Measurements from ENCODE around the gene GPR21. TPM values are rescaled to one million over a fixed set of nuclear protein-coding genes. Genes with fewer than 3 reads are reported as not detected.

The GPR21 gene
- 20.9 TPM for total RNA-seq (ENCODE audit: insufficient read depth, low replicate concordance)

GRCh38 chr9:123033352-123033751 lies at the start of gene GPR21:
Gene GPR21 (plus strand): TSS chr9:123033667. CDS start chr9:123034567, 900 bp downstream.
- DNase-seq (ENCODE audit: low spot score) = peak; percentile 78

DNA sequence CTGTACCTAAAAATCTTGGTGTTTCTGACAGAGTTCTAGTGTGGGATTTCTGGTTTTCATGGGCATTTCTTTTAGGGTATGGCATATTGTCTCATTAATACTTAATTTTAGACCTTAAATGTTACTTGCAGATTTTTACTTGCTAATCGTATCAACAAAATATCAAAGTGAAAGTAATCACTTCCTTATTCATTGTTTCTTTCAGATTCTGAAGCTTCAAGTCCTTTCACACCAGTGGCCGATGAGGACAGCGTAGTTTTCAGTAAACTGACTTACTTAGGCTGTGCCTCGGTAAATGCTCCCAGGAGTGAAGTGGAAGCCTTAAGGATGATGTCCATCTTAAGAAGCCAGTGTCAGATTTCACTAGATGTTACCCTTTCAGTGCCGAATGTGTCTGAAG lies 47.5 kb upstream of the GPR21 start:
- DNase-seq (ENCODE audit: low spot score) = no peak

DNA sequence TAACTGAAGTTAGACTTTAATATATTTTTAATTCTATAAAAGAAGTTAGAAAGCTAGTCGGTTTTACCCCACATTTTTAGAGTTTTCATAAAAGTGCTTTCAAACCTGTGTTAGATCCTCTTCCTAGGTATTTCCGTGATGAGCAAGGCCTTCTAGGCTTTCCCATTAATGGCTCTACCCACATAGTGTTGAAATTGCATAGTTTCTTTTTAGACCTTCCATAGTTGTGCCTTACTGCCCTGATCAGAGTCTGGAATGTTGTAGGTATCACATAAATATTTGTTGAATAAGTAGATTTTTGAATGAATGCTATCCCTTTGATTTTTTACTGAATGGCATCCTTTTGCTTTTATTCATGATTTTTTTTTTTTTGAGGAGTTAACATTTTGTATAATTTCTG lies 45.3 kb upstream of the GPR21 start:
- DNase-seq (ENCODE audit: low spot score) = no peak

DNA sequence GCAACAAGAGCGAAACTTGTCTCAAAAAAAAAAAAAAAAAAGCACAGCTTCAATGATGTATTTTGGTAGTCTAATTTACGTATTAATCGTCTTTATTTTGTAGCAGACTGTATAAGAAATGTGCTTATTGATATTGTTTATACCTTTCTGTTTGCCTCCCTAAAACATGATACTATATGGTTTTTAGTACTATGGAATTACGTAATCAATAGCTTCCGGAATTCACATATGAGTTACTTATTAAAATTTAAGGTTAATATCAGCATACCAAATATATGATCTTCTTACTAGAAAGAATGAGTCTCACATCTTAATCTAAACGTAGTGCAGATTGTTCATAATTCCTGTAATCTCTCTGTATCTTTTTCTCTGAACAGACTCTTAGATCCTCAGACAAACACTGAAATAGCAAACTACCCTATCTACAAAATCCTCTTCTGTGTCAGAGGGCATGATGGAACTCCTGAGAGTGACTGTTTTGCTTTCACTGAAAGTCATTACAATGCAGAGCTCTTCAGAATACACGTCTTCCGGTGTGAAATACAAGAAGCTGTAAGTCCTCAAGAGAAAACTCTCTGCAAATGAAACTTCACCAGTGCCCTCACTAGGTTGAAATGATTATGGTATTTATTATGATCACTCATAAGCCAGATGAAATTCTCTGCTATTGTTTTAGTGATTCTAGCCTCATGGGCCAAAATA lies 44.4 kb upstream of the GPR21 start:
- DNase-seq (ENCODE audit: low spot score) = no peak

GRCh38 chr9:122991370-122991830 lies 42.1 kb upstream of the GPR21 start:
- DNase-seq (ENCODE audit: low spot score) = peak; percentile 62

DNA sequence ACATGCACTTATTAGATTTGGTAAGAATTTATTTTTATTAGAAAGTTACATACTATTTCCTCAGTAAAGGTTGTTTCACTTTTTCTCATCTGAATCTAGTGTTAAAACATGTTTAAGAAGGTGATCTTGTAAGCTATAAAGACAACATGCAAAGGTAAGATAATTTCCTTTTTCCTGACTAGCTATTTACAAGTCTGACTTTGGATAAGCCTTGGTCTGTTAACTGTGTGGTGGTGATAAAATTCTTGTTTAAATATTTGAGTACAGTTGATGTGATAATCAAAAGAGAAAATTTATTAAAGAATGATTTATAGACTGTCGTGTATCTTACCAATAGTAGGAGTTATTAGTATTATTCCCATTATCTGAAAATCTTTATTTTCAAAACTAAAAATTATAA lies 36.9 kb upstream of the GPR21 start:
- no peak for DNase-seq (ENCODE audit: low spot score)

DNA sequence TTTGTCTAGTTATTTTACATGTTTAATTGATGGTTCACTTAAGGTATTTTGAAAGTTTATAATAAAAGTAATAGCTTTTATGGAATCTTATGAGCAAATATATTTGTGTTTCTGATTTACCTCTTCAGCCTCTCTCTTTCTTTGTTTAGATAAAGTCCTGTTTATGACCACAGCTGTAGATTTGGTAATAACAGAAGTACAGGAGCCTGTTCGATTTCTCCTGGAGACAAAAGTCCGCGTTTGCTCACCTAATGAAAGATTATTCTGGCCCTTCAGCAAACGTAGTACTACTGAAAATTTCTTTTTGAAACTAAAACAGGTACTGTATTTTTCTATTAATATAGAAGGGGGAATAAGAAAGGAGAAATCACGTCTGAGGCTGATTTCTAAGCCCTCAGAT lies 35.0 kb upstream of the GPR21 start:
- DNase-seq (ENCODE audit: low spot score) = no peak

DNA sequence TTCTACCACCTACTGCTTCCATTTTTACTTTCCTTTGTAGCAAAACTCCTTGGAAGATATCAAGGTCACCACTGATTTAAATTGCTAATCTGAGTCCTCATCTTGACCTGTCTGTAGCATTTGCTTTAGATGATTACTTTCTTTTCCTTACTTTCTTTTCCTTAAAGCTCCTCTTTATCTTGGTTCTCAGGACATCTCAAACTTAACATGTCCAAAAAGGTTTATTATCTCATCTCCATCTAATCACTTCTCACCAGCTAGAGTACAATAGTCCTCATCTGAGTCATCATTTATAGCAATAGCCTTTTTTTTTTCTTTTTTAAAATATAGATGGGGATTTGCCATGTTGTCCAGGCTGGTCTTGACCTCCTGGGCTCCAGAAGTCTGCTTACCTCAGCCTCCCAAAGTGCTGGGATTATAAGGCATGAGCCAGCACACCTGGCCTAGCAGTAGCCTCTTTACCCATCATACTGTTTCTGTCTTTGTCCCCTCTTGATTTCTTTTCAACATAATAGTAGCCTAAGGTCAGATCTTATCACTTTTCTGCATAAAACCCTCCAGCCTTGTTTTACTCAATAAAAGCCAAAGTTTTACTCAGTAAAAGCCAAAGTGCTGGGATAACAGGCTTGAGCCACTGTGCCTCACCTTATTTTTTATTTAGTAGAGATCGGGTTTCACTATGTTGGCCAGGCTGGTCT lies 32.9 kb upstream of the GPR21 start:
- DNase-seq (ENCODE audit: low spot score) = no peak

- DNase-seq (ENCODE audit: low spot score) = peak; percentile 51
Measured at GRCh38 chr9:123002754-123003153, 30.7 kb upstream of the GPR21 start.

GRCh38 chr9:123003466-123003865 lies 30.0 kb upstream of the GPR21 start:
- DNase-seq (ENCODE audit: low spot score) = peak; percentile 32

GRCh38 chr9:123005964-123006363 lies 27.5 kb upstream of the GPR21 start:
- DNase-seq (ENCODE audit: low spot score) = peak; percentile 57

GRCh38 chr9:123007269-123007668 lies 26.2 kb upstream of the GPR21 start:
- DNase-seq (ENCODE audit: low spot score) = no peak

DNA sequence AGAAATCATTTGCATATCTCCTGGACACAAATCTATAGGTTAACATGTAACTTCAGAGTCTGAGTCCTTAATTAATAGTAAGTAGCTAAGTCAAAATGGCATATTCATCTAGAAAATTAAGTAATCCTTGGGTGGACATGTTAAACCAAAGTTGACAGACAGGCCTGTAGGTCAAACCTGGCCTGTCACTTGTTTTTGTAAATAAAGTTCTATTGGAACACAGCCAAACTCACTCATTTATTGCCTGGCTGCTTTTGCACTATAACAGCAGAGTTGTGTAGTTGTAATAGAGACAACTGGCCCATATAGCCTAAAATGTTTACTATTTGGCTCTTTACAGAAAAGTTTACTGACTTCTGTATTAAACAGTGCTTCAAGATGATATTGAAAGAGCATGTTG lies 24.6 kb upstream of the GPR21 start:
- no peak for DNase-seq (ENCODE audit: low spot score)

- DNase-seq (ENCODE audit: low spot score) = no peak
Measured at GRCh38 chr9:123011380-123011779, 22.1 kb upstream of the GPR21 start.

- DNase-seq (ENCODE audit: low spot score) = no peak
Measured at GRCh38 chr9:123011878-123012528, 21.5 kb upstream of the GPR21 start.

GRCh38 chr9:123016631-123017030 lies 16.8 kb upstream of the GPR21 start:
- no peak for DNase-seq (ENCODE audit: low spot score)

DNA sequence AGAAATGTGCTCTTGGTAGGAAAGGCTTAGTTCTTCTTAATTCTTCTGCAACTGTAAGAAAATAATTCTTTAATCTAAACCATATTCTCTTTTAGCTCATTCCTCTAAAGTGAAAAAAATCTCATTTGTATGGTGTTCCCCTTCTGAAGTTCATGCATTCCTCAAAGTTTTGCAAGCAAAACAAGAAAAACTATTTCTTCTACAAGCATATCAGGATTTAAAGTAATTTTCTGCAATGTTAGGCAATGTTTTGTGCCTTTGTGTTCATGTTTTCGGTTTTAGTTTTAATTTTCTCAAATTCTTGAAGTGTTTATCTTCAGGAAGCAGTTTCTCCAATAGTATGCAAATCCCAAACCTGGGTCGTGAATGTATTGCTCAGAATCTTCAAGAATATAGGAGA lies 12.7 kb upstream of the GPR21 start:
- DNase-seq (ENCODE audit: low spot score) = no peak

DNA sequence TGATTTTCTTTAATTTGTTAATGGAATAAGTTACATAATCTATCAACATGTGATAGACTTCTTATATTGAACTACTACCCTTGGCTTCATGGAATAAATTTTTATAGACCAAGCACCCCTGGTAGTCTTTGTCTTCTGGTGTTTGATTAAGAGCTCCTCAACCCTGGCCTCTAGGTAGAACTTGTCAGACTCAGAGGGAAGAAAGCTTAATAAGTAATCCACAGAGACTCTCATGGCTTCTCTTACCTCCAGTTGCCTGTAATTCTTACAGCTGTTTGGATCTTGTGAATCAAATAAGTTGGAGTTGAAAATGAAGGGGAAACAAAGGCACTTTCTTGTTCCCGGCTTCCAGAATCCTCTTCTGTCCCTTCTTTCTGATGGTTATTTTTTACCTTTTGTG lies 7.0 kb upstream of the GPR21 start:
- DNase-seq (ENCODE audit: low spot score) = no peak

DNA sequence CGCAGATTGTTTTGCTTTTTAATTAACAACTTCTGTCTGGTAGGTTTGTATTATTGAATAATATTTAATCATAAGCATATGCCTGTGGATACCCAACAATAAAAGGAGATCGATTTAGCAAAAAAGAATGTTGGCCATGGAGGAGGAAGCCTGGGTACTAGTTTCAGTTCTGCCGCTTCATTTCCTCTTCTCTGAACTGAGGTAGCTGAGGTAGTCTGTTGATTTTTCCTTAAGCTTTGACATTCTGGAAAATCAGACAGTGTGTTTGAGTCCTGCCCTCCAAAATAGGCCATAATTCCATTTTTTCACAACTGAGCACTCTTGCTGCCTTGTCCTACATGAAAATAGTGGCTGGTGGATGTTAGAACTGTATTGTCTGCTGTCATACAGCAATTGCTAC lies 6.0 kb upstream of the GPR21 start:
- no peak for DNase-seq (ENCODE audit: low spot score)

DNA sequence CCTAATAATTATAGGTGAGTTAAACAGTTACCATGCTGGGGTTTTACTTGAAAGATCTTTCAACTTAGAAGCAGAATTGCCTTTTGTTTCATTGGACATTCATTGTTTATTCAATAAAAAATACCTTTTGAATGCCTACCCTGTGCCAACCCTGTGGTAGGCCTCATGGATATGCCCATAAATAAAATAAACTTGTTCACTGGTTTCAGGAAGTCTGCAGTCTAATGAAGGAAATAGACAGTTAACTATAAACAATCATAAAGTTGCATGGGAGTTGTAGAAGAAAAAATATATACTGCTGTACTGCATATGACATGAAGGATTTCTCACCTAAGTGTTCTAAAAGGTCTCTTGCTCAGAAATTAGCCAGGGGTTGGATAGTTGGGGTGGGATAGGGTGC lies 5.3 kb upstream of the GPR21 start:
- DNase-seq (ENCODE audit: low spot score) = no peak

- DNase-seq (ENCODE audit: low spot score) = no peak
Measured at GRCh38 chr9:123028973-123029372, 4.5 kb upstream of the GPR21 start.

DNA sequence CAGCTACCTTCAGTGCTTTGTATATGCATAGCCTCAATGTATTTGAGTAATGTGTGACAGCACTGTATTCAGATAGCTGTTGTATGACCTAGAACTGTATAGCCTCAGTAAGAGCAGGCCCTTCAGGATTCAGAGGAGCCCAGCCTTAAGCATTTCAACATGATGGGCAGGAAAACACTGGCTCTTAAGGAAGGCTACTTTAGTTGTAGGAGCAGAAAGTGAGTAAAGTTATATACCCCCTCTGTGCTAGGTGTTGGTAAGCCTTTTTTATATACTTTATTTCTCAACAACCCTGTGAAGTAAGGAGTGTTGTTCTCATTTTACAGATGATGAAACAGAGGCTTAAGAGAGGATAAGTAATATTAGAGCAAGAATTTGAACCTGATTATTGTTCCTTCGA lies 1.5 kb upstream of the GPR21 start:
- DNase-seq (ENCODE audit: low spot score) = no peak
